HFFc6 (cell line): ENCODE measurements around the gene MAPRE2. TPM values are rescaled to one million over a fixed set of nuclear protein-coding genes. Genes with fewer than 3 reads are reported as not detected.

Experiments used
- DNase-seq: peaks from one replicate; pipeline ENCODE4 v3.0.0-alpha.2; 2018
- H3K27ac Mint-ChIP-seq: 2 replicates; pipeline ENCODE4 v1.8.0; 2020; ENCODE audit warnings: mild to moderate bottlenecking, mixed read lengths
- H3K27me3 Mint-ChIP-seq: 2 replicates; pipeline ENCODE4 v1.8.0; 2021; ENCODE audit warnings: mild to moderate bottlenecking, moderate library complexity, mixed read lengths; ENCODE audit not compliant: insufficient read depth
- H3K36me3 Mint-ChIP-seq: 2 replicates; pipeline ENCODE4 v1.8.0; 2021; ENCODE audit warnings: low read depth, mixed read lengths
- H3K4me1 Mint-ChIP-seq: 2 replicates; pipeline ENCODE4 v1.8.0; 2020; ENCODE audit warnings: low read depth, mixed read lengths
- H3K4me3 Mint-ChIP-seq: 2 replicates; pipeline ENCODE4 v1.8.0; 2020; ENCODE audit warnings: mild to moderate bottlenecking, moderate library complexity, mixed read lengths
- H3K9me3 Mint-ChIP-seq: 2 replicates; pipeline ENCODE4 v1.8.0; 2020; ENCODE audit warnings: mild to moderate bottlenecking, mixed read lengths
- total RNA-seq, 6 experiments: library from RNA; stranded (reverse); fragmentation: NEBNext Ultra II Directional; extraction: Animal tissue kit (Norgen Biotek cat#: 25700); gene quantifications; 2 replicates in 1 of 6; 3 replicates in 5 of 6; pipeline ENCODE4 v1.2.3, GENCODE V29; 2021
- TF ChIP-seq, protein P1 (sequence below): fragments of 200-600 bp; sonication (generic); IDR thresholded peaks from 2 replicates; pipeline ENCODE4 v1.5.0; 2021; ENCODE audit warnings: antibody characterized with exemption, mild to moderate bottlenecking

The MAPRE2 gene
- total RNA-seq, 6 experiments from 2014 or later, result 22.4 to 39.1 (median 24.4) TPM

DNA sequence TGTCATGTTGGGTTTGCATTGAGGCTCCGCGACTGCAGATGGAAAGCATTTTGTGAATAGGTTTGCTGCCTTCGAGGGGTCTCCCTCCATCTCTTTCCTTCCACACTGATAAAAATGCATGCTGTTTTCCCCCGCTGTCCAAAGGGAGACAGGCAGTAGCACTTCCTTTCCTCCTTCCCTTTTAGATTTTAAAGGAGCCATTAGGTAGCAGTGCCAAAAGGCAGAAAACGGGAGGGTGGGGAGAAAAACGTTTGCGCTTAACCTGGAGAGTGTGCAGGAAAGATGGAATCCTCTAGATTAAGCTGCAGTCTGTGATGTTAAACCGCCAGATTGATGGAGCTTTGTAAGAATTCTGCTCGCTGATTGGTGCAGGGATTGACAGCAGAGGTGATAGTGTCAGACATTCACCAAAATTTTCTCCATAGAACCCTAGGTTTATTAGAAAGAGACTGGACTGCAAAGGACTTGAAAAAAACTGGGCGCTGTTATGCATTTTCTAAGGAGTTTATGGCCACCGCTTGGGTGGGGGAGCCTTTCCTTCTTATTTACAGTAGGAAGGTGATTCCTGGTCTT is 688 bp downstream of the MAPRE2 start:
- no peaks in the 10 kb centered on the region for H3K9me3 Mint-ChIP-seq
- peak overlapping the region; percentile 95 for H3K27ac Mint-ChIP-seq
- TF ChIP-seq, protein P1, sequence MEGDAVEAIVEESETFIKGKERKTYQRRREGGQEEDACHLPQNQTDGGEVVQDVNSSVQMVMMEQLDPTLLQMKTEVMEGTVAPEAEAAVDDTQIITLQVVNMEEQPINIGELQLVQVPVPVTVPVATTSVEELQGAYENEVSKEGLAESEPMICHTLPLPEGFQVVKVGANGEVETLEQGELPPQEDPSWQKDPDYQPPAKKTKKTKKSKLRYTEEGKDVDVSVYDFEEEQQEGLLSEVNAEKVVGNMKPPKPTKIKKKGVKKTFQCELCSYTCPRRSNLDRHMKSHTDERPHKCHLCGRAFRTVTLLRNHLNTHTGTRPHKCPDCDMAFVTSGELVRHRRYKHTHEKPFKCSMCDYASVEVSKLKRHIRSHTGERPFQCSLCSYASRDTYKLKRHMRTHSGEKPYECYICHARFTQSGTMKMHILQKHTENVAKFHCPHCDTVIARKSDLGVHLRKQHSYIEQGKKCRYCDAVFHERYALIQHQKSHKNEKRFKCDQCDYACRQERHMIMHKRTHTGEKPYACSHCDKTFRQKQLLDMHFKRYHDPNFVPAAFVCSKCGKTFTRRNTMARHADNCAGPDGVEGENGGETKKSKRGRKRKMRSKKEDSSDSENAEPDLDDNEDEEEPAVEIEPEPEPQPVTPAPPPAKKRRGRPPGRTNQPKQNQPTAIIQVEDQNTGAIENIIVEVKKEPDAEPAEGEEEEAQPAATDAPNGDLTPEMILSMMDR, result no peak
- H3K36me3 Mint-ChIP-seq, result no peaks in the 10 kb centered on the region
- no peaks in the 10 kb centered on the region; the same call in none of the 2 replicates for H3K27me3 Mint-ChIP-seq
- no peak for DNase-seq
- peaks cover 75% of the 10 kb centered on the region for H3K4me1 Mint-ChIP-seq
- peak overlapping the region; percentile 99 for H3K4me3 Mint-ChIP-seq

DNA sequence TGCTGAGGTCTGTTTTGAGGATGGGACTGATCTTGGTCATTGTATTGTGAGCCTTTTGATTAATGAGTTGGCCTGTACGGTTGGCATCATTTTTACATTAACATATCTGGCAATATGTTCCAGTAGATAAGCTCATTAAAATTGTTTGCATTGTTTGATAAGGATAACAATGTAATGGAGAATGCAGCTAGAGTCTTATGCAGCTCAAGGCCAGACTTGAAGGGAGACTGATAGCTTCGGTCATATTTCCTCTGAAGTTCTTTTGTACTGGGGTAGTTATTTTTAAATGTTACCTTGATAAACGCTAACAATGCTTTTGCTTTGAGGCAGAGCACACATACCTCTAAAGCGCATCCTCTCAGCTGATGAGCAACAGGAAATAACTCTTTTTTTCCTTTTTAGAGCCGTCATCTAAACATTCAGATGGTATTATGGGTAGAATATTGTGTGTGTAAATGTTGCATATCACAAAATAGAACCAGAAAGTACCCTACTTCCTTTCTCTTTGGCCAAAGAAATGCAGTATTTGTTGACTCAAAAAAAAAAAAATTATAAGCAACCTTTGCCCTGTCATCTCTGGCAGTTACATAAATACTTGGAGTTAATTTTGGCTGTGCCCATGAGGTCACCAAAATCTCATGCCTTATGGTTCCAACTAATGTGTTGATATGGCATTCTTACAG is 1.3 kb downstream of the MAPRE2 start:
- TF ChIP-seq, protein P1, result no peak
- H3K27me3 Mint-ChIP-seq, result no peaks in the 10 kb centered on the region; the same call in 1 of the 2 replicates
- no peak for DNase-seq
- peak overlapping the region; percentile 95 for H3K27ac Mint-ChIP-seq
- no peaks in the 10 kb centered on the region for H3K36me3 Mint-ChIP-seq
- peaks cover 78% of the 10 kb centered on the region for H3K4me1 Mint-ChIP-seq
- H3K9me3 Mint-ChIP-seq, result no peaks in the 10 kb centered on the region
- peak overlapping the region; percentile 99 for H3K4me3 Mint-ChIP-seq

DNA sequence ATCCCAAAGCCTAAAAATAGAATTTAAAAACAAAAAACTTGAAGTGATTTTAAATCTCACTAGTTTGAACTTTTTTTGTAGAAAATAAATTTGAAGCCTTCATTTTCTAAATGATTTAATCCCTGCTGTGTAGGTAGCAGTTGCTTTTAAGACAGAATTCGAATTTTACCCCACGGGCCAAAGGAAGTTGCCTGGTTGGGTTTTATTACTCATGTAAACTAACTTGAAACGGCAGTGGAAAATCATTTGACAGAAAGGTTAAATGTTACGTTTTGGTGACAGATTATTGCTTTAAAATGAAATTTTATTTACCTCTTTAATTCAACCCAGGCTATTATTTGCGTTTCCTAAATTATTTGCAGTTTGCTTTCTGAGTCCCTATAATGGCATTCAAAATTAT is 2.0 kb downstream of the MAPRE2 start:
- peak overlapping the region; percentile 38; the same call in 1 of the 2 replicates for H3K27ac Mint-ChIP-seq
- no peak for DNase-seq
- H3K27me3 Mint-ChIP-seq, result no peaks in the 10 kb centered on the region; the same call in 1 of the 2 replicates
- H3K4me1 Mint-ChIP-seq, result peaks cover 78% of the 10 kb centered on the region
- H3K36me3 Mint-ChIP-seq, result peaks cover 4% of the 10 kb centered on the region; the same call in 1 of the 2 replicates
- TF ChIP-seq, protein P1, result no peak
- H3K4me3 Mint-ChIP-seq, result peak overlapping the region; percentile 99
- no peaks in the 10 kb centered on the region for H3K9me3 Mint-ChIP-seq

DNA sequence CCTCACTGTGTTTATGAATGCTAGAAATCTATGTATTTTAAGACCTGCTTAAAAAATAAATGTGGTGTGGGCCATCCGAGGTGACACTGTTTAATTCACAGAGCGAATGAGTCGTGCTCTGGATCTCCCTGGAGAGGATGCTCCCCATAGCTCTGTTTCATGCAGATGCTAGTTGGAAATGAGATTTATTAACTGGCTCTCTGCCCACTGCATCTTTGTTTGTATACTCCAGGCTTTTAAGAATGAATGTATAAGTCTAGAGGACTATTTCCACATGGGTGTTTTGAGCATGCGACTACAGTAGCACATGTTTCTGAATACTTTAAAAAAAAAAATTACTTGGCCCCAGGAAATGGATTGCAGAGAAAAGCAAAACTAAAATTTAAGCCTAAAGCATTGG is 3.9 kb downstream of the MAPRE2 start:
- TF ChIP-seq, protein P1, result no peak
- H3K9me3 Mint-ChIP-seq, result no peaks in the 10 kb centered on the region
- peak; percentile 56 for DNase-seq
- H3K36me3 Mint-ChIP-seq, result peaks cover 4% of the 10 kb centered on the region; the same call in 1 of the 2 replicates
- H3K4me1 Mint-ChIP-seq, result peaks cover 76% of the 10 kb centered on the region
- H3K27ac Mint-ChIP-seq, result peak overlapping the region; percentile 71
- H3K4me3 Mint-ChIP-seq, result peak overlapping the region; percentile 63
- no peaks in the 10 kb centered on the region; the same call in 1 of the 2 replicates for H3K27me3 Mint-ChIP-seq

DNA sequence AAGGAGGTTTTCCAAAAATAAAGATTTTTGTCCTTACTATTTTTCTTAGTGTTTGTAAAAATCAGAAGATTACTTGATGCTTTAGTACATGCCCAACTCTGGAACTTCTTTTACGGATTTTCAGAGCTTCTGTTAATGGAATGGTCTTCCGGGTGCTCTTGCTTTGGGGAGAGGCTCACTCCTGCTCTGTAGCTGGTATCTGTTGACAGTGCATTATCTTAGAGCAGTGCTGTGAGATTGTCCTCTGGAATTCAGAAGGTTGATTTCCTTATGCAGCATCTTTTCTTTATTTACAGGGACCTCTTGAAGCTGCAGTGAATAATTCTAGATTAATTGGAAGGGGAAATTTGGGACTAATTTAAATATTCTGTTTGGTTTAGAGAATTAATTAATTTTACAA is 4.6 kb downstream of the MAPRE2 start:
- TF ChIP-seq, protein P1, result no peak
- H3K4me3 Mint-ChIP-seq, result peak overlapping the region; percentile 63
- H3K4me1 Mint-ChIP-seq, result peaks cover 76% of the 10 kb centered on the region
- peaks cover 4% of the 10 kb centered on the region; the same call in 1 of the 2 replicates for H3K36me3 Mint-ChIP-seq
- H3K9me3 Mint-ChIP-seq, result no peaks in the 10 kb centered on the region
- DNase-seq, result no peak
- H3K27ac Mint-ChIP-seq, result peak overlapping the region; percentile 71
- H3K27me3 Mint-ChIP-seq, result no peaks in the 10 kb centered on the region; the same call in 1 of the 2 replicates
